ENCODE results near the gene ENOX2. TPM values are rescaled to one million over a fixed set of nuclear protein-coding genes. Genes with fewer than 3 reads are reported as not detected.

The ENOX2 gene
- polyA plus RNA-seq, 1 donor (not counting 4 experiments of a cell fraction or from before 2014, with no cell fraction given): 24.5 TPM

GRCh38 chrX:130746709-130747342 is 156.2 kb downstream of the ENOX2 start:
- no peak for DNase-seq (ENCODE audit: low read depth, low spot score)
- dilution Hi-C loops (cut with MboI; ENCODE audit: extremely low pct_ligation_motif_present, low sequenced_read_pairs): no loop called here
- H2AFZ ChIP-seq (ENCODE audit: control insufficient read depth, low read length): no peak overlapping the region
- H3K27me3 ChIP-seq (ENCODE audit: control insufficient read depth, extremely low read depth, insufficient read depth, low read length): no peaks in the 10 kb centered on the region
- H4K20me1 ChIP-seq (ENCODE audit: control insufficient read depth, extremely low read depth, insufficient read depth, low read length): no peaks in the 10 kb centered on the region
- no peak overlapping the region for H3K9ac ChIP-seq (ENCODE audit: control insufficient read depth, extremely low read depth, insufficient read depth, low read length)
- H3K4me1 ChIP-seq (ENCODE audit: control insufficient read depth, extremely low read depth, insufficient read depth, low read length): no peaks in the 10 kb centered on the region
- H3K79me2 ChIP-seq (ENCODE audit: control insufficient read depth, insufficient read depth, low read length): no peaks in the 10 kb centered on the region
- no peaks in the 10 kb centered on the region for H3K9me1 ChIP-seq (ENCODE audit: control insufficient read depth, extremely low read depth, insufficient read depth, low read length)
- no peak overlapping the region for H3K27ac ChIP-seq (ENCODE audit: control insufficient read depth, insufficient read depth, low read length)
- TF ChIP-seq, protein P1, sequence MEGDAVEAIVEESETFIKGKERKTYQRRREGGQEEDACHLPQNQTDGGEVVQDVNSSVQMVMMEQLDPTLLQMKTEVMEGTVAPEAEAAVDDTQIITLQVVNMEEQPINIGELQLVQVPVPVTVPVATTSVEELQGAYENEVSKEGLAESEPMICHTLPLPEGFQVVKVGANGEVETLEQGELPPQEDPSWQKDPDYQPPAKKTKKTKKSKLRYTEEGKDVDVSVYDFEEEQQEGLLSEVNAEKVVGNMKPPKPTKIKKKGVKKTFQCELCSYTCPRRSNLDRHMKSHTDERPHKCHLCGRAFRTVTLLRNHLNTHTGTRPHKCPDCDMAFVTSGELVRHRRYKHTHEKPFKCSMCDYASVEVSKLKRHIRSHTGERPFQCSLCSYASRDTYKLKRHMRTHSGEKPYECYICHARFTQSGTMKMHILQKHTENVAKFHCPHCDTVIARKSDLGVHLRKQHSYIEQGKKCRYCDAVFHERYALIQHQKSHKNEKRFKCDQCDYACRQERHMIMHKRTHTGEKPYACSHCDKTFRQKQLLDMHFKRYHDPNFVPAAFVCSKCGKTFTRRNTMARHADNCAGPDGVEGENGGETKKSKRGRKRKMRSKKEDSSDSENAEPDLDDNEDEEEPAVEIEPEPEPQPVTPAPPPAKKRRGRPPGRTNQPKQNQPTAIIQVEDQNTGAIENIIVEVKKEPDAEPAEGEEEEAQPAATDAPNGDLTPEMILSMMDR (optimal IDR thresholded peaks at IDR 0.05 in 1 of 3, IDR thresholded peaks at IDR 0.05 in 1 of 3, conservative IDR thresholded peaks at IDR 0.05 in 1 of 3; ENCODE audit: extremely low read depth in 1 of 3, insufficient read depth in 2 of 3, low read length in 3 of 3): no peak
- H3K4me3 ChIP-seq (ENCODE audit: control insufficient read depth in 2 of 3, extremely low read depth in 1 of 3, insufficient read depth in 2 of 3, low read depth in 1 of 3, low read length in 3 of 3): no peak overlapping the region
- no peaks in the 10 kb centered on the region for H3K9me3 ChIP-seq (ENCODE audit: control insufficient read depth, low read depth, low read length)
- no peak for FAIRE-seq
- no peaks in the 10 kb centered on the region for H3K36me3 ChIP-seq (ENCODE audit: control insufficient read depth in 2 of 2, extremely low read depth in 1 of 2, insufficient read depth in 2 of 2, low read length in 2 of 2)
- no peak overlapping the region for H3K4me2 ChIP-seq (ENCODE audit: control insufficient read depth, extremely low read depth, insufficient read depth, low read depth, low read length)

DNA sequence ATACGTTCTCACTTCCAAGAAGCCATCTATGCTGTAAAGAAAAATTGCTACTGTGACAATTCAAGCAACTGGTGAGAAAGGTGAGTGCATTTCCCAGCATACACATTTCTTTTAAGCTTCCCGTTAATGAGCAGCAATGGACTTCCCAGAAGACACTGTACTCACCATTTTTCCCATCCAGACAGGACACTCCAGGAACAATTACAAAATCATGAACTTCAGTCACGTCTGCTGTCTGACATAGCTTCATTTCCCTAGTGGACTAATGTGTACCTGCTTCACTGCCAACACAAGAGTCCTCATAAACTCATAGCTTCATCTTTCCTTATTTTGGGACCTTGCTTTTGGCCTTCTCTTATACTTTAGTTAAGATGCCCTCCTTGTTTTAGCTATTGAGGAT is 156.9 kb downstream of the ENOX2 start:
- dilution Hi-C loops (cut with MboI; ENCODE audit: extremely low pct_ligation_motif_present, low sequenced_read_pairs): no loop called here
- no peak for FAIRE-seq
- TF ChIP-seq, protein P1 (optimal IDR thresholded peaks at IDR 0.05 in 1 of 3, IDR thresholded peaks at IDR 0.05 in 1 of 3, conservative IDR thresholded peaks at IDR 0.05 in 1 of 3; ENCODE audit: extremely low read depth in 1 of 3, insufficient read depth in 2 of 3, low read length in 3 of 3): no peak
- TF ChIP-seq EZH2 (IDR thresholded peaks at IDR 0.05; ENCODE audit: low read length): no peak

More for the DNA sequence above, 156.9 kb downstream of the ENOX2 start:
- no peak overlapping the region for H3K27ac ChIP-seq (ENCODE audit: control insufficient read depth, insufficient read depth, low read length)
- no peaks in the 10 kb centered on the region for H3K9me3 ChIP-seq (ENCODE audit: control insufficient read depth, low read depth, low read length)
- H3K4me3 ChIP-seq (ENCODE audit: control insufficient read depth in 2 of 3, extremely low read depth in 1 of 3, insufficient read depth in 2 of 3, low read depth in 1 of 3, low read length in 3 of 3): no peak overlapping the region
- no peak overlapping the region for H2AFZ ChIP-seq (ENCODE audit: control insufficient read depth, low read length)
- H3K9me1 ChIP-seq (ENCODE audit: control insufficient read depth, extremely low read depth, insufficient read depth, low read length): no peaks in the 10 kb centered on the region
- H3K4me2 ChIP-seq (ENCODE audit: control insufficient read depth, extremely low read depth, insufficient read depth, low read depth, low read length): no peak overlapping the region
- H3K36me3 ChIP-seq (ENCODE audit: control insufficient read depth in 2 of 2, extremely low read depth in 1 of 2, insufficient read depth in 2 of 2, low read length in 2 of 2): no peaks in the 10 kb centered on the region
- DNase-seq (ENCODE audit: low read depth, low spot score): no peak
- no peaks in the 10 kb centered on the region for H4K20me1 ChIP-seq (ENCODE audit: control insufficient read depth, extremely low read depth, insufficient read depth, low read length)
- H3K79me2 ChIP-seq (ENCODE audit: control insufficient read depth, insufficient read depth, low read length): no peaks in the 10 kb centered on the region
- no peaks in the 10 kb centered on the region for H3K27me3 ChIP-seq (ENCODE audit: control insufficient read depth, extremely low read depth, insufficient read depth, low read length)
- no peaks in the 10 kb centered on the region for H3K4me1 ChIP-seq (ENCODE audit: control insufficient read depth, extremely low read depth, insufficient read depth, low read length)
- no peak overlapping the region for H3K9ac ChIP-seq (ENCODE audit: control insufficient read depth, extremely low read depth, insufficient read depth, low read length)
